ENCODE measurements around the gene STK32A. TPM values are rescaled to one million over a fixed set of nuclear protein-coding genes. Genes with fewer than 3 reads are reported as not detected.

The STK32A gene
- total RNA-seq, 2 experiments from 2014 or later = not detected

DNA sequence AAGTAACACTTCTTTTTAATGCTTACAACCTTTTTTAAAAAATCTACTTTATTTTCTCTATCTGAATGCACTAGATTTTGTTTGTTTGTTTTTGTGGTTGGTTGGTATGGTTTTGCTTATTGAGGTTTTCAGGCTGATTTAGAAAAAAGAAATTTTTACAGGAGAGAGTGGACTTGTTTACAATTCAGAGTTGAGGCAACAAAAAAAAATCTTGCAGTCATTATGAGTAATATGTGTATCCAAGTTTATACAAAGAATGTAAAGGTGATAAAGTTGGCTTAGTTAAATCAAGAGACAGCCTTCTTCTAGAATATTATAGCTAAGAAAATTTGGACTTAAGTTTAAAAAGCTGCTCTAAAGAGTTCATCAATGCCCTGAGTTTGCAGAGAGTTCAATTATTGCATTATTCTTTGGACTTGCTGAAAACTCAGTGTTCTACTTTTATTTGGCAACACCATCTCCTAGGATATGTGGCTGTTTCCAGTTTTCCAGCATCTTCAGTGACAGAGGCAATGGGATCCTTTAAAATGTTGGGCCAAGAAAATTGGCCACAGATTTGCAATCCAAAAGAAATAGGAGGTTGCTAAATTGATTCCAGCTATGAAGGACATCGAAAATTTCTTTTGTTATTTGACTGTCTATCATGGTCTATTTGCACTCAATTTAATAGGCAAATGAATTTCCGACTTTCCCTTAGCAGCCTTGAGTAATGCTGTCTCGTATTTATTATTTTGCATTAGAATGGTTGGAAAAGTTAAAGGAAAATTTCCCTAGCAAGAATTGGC lies 10.7 kb downstream of the STK32A start:
- H3K4me3 ChIP-seq (ENCODE audit: low read length) = no peak overlapping the region
- TF ChIP-seq, protein P1, sequence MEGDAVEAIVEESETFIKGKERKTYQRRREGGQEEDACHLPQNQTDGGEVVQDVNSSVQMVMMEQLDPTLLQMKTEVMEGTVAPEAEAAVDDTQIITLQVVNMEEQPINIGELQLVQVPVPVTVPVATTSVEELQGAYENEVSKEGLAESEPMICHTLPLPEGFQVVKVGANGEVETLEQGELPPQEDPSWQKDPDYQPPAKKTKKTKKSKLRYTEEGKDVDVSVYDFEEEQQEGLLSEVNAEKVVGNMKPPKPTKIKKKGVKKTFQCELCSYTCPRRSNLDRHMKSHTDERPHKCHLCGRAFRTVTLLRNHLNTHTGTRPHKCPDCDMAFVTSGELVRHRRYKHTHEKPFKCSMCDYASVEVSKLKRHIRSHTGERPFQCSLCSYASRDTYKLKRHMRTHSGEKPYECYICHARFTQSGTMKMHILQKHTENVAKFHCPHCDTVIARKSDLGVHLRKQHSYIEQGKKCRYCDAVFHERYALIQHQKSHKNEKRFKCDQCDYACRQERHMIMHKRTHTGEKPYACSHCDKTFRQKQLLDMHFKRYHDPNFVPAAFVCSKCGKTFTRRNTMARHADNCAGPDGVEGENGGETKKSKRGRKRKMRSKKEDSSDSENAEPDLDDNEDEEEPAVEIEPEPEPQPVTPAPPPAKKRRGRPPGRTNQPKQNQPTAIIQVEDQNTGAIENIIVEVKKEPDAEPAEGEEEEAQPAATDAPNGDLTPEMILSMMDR (IDR thresholded peaks at IDR 0.05) = no peak
- no peaks in the 10 kb centered on the region for H3K27me3 Mint-ChIP-seq

GRCh38 chr5:147248561-147248960 lies 13.7 kb downstream of the STK32A start:
- TF ChIP-seq, protein P1 (IDR thresholded peaks at IDR 0.05) = no peak
- no peaks in the 10 kb centered on the region for H3K27me3 ChIP-seq (ENCODE audit: control insufficient read depth in 1 of 2, insufficient read depth in 2 of 2, low read length in 2 of 2)
- no peak overlapping the region for H3K4me3 Mint-ChIP-seq
- intact Hi-C loops (cut with DNase I, micrococcal nuclease) = no loop called here
- H3K27ac Mint-ChIP-seq = no peak overlapping the region
- ATAC-seq (ENCODE audit: poor library complexity) = no peak
- no peaks in the 10 kb centered on the region for H3K9me3 ChIP-seq (ENCODE audit: control insufficient read depth in 1 of 2, insufficient read depth in 1 of 2, low read length in 2 of 2)
- no peaks in the 10 kb centered on the region for H3K4me1 Mint-ChIP-seq (ENCODE audit: low read depth)
- POLR2A ChIA-PET = no interaction called here
- H3K9me3 Mint-ChIP-seq = no peaks in the 10 kb centered on the region
- H3K4me1 ChIP-seq (ENCODE audit: insufficient read depth, low read length) = no peaks in the 10 kb centered on the region
- no peak overlapping the region for H3K27ac ChIP-seq (ENCODE audit: low read depth in 1 of 2, low read length in 2 of 2)
- no peak overlapping the region for H3K4me3 ChIP-seq (ENCODE audit: low read length)
- H3K27me3 Mint-ChIP-seq = no peaks in the 10 kb centered on the region
- CTCF ChIA-PET = no interaction called here
- DNase-seq = no peak
- H3K36me3 ChIP-seq (ENCODE audit: insufficient read depth, low read length) = no peaks in the 10 kb centered on the region
- no peaks in the 10 kb centered on the region for H3K36me3 Mint-ChIP-seq (ENCODE audit: low read depth)

More for the DNA sequence above, 10.7 kb downstream of the STK32A start:
- Histone ChIP-seq H3K27ac (ENCODE audit: low read depth in 1 of 2, low read length in 2 of 2) (no peak overlapping the region), H3K27me3 (ENCODE audit: control insufficient read depth in 1 of 2, insufficient read depth in 2 of 2, low read length in 2 of 2) (no peaks in the 10 kb centered on the region), H3K4me1 (ENCODE audit: insufficient read depth, low read length) (no peaks in the 10 kb centered on the region), H3K36me3 (ENCODE audit: insufficient read depth, low read length) (no peaks in the 10 kb centered on the region), H3K9me3 (ENCODE audit: control insufficient read depth in 1 of 2, insufficient read depth in 1 of 2, low read length in 2 of 2) (no peaks in the 10 kb centered on the region)
- Mint-ChIP-seq H3K4me3 (no peak overlapping the region), H3K36me3 (ENCODE audit: low read depth) (no peaks in the 10 kb centered on the region), H3K27ac (no peak overlapping the region), H3K4me1 (ENCODE audit: low read depth) (no peaks in the 10 kb centered on the region), H3K9me3 (no peaks in the 10 kb centered on the region)
- ATAC-seq (ENCODE audit: poor library complexity) (no peak), DNase-seq (no peak)
- ChIA-PET POLR2A (no interaction called here), CTCF (no interaction called here)
- intact Hi-C loops (cut with DNase I, micrococcal nuclease) = no loop called here

DNA sequence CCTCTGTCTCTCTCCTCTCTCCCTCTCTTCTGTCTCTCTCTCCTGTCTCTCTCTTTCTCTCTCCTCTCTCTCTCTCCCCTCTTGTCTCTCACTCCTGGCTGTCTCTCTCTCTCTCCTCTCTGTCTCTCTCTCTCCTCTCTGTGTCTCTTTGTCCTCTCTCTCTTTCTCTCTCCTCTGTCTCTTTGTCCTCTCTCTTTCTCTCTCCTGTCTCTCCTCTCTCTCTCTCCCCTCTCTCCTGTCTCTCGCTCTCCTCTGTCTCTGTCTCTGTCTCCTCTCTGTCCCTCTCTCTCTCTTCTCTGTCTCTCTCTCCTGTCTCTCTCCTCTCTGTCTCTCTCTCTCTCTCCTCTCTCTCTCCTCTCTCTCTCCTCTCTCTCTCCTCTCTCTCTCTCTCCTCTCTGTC lies 25.0 kb downstream of the STK32A start:
- peaks cover 5% of the 10 kb centered on the region for H3K27me3 Mint-ChIP-seq
- CTCF ChIA-PET = no interaction called here
- H3K4me1 Mint-ChIP-seq (ENCODE audit: low read depth) = no peaks in the 10 kb centered on the region
- no peak overlapping the region for H3K4me3 ChIP-seq (ENCODE audit: low read length)
- peaks cover 0 to 7% of the 10 kb centered on the region in 2 experiments for H3K9me3 ChIP-seq (ENCODE audit: control insufficient read depth in 1 of 2, insufficient read depth in 1 of 2, low read length in 2 of 2)
- intact Hi-C loops (cut with DNase I, micrococcal nuclease) = no loop called here
- H3K27me3 ChIP-seq (ENCODE audit: control insufficient read depth in 1 of 2, insufficient read depth in 2 of 2, low read length in 2 of 2) = no peaks in the 10 kb centered on the region
- H3K9me3 Mint-ChIP-seq = no peaks in the 10 kb centered on the region
- no peaks in the 10 kb centered on the region for H3K36me3 Mint-ChIP-seq (ENCODE audit: low read depth)
- TF ChIP-seq, protein P1 (IDR thresholded peaks at IDR 0.05) = no peak
- DNase-seq (no peak), ATAC-seq (ENCODE audit: poor library complexity) (no peak)
- H3K27ac ChIP-seq (ENCODE audit: low read depth in 1 of 2, low read length in 2 of 2) = no peak overlapping the region
- no peak overlapping the region for H3K27ac Mint-ChIP-seq
- no peak overlapping the region for H3K4me3 Mint-ChIP-seq
- no peaks in the 10 kb centered on the region for H3K4me1 ChIP-seq (ENCODE audit: insufficient read depth, low read length)
- POLR2A ChIA-PET = no interaction called here
- no peaks in the 10 kb centered on the region for H3K36me3 ChIP-seq (ENCODE audit: insufficient read depth, low read length)

Measured in CD4-positive, alpha-beta T cell (primary cell).